Activated T-cell treated with anti-CD3 and anti-CD28 coated beads, Interleukin-2, amount 50 U/mL, for 24 hours (primary cell): ENCODE results near the gene COMMD2.
A peak's percentile ranks its signal among the peaks of the same experiment; 100 is the strongest.

Experiments used
- DNase-seq: peaks from one replicate; pipeline ENCODE4 v3.0.0-alpha.2; 2020
- H3K27ac Mint-ChIP-seq: 2 replicates; pipeline ENCODE4 v1.8.0; 2020; ENCODE audit warnings: mild to moderate bottlenecking, mixed read lengths
- H3K27me3 Mint-ChIP-seq: 2 replicates; pipeline ENCODE4 v1.8.0; 2020; ENCODE audit warnings: mixed read lengths
- H3K36me3 Mint-ChIP-seq: 2 replicates; pipeline ENCODE4 v1.8.0; 2020; ENCODE audit warnings: low read depth, mixed read lengths
- H3K4me1 Mint-ChIP-seq: 2 replicates; pipeline ENCODE4 v1.8.0; 2020; ENCODE audit warnings: low read depth, mixed read lengths
- H3K4me3 Mint-ChIP-seq: 2 replicates; pipeline ENCODE4 v1.8.0; 2020; ENCODE audit warnings: mild to moderate bottlenecking, moderate library complexity, mixed read lengths
- H3K9me3 Mint-ChIP-seq: 2 replicates; pipeline ENCODE4 v1.8.0; 2020; ENCODE audit warnings: mixed read lengths

The COMMD2 gene

GRCh38 chr3:149752051-149752787 is at the start of gene COMMD2:
Gene COMMD2 (minus strand): TSS chr3:149752489. CDS start chr3:149752444, 45 bp downstream.
- H3K4me1 Mint-ChIP-seq, result peaks cover 41% of the 10 kb centered on the region
- peak within 1 kb of the TSS; percentile 98 for H3K4me3 Mint-ChIP-seq
- peaks cover 1% of the 10 kb centered on the region for H3K27me3 Mint-ChIP-seq
- H3K27ac Mint-ChIP-seq, result peak within 1 kb of the TSS; percentile 97
- H3K36me3 Mint-ChIP-seq, result peaks cover 45% of the 10 kb centered on the region
- DNase-seq, result peak; percentile 86
- no peaks in the 10 kb centered on the region for H3K9me3 Mint-ChIP-seq

- H3K27ac Mint-ChIP-seq, result no peak overlapping the region
- no peak overlapping the region for H3K4me3 Mint-ChIP-seq
- peaks cover 2% of the 10 kb centered on the region for H3K4me1 Mint-ChIP-seq
- no peaks in the 10 kb centered on the region for H3K9me3 Mint-ChIP-seq
- H3K36me3 Mint-ChIP-seq, result no peaks in the 10 kb centered on the region
- peaks cover 23% of the 10 kb centered on the region for H3K27me3 Mint-ChIP-seq
- DNase-seq, result no peak
These were observed 49.4 kb upstream of the COMMD2 start for GRCh38 chr3:149801639-149802038.

- no peaks in the 10 kb centered on the region for H3K36me3 Mint-ChIP-seq
- H3K27me3 Mint-ChIP-seq, result peaks cover 19% of the 10 kb centered on the region
- no peaks in the 10 kb centered on the region for H3K9me3 Mint-ChIP-seq
- H3K27ac Mint-ChIP-seq, result no peak overlapping the region
- H3K4me3 Mint-ChIP-seq, result no peak overlapping the region
- DNase-seq, result no peak
- H3K4me1 Mint-ChIP-seq, result no peaks in the 10 kb centered on the region
These were observed 48.9 kb upstream of the COMMD2 start for GRCh38 chr3:149801195-149801594.

- Mint-ChIP-seq H3K36me3 (no peaks in the 10 kb centered on the region), H3K27ac (no peak overlapping the region), H3K4me3 (no peak overlapping the region), H3K4me1 (no peaks in the 10 kb centered on the region), H3K9me3 (no peaks in the 10 kb centered on the region), H3K27me3 (peaks cover 16% of the 10 kb centered on the region)
- no peak for DNase-seq
These were observed 48.4 kb upstream of the COMMD2 start for GRCh38 chr3:149800693-149801092.

GRCh38 chr3:149796026-149796425 is 43.7 kb upstream of the COMMD2 start:
- Mint-ChIP-seq H3K27me3 (peaks cover 23% of the 10 kb centered on the region), H3K36me3 (no peaks in the 10 kb centered on the region), H3K9me3 (no peaks in the 10 kb centered on the region)

GRCh38 chr3:149792452-149793270 is 40.4 kb upstream of the COMMD2 start, which contains the start of gene ANKUB1:
Gene ANKUB1 (minus strand): TSS chr3:149792554. CDS start chr3:149792366, 188 bp downstream.
- H3K4me1 Mint-ChIP-seq, result no peaks in the 10 kb centered on the region
- no peak for DNase-seq
- no peak within 1 kb of the TSS for H3K4me3 Mint-ChIP-seq
- H3K9me3 Mint-ChIP-seq, result no peaks in the 10 kb centered on the region
- no peak within 1 kb of the TSS for H3K27ac Mint-ChIP-seq
- no peaks in the 10 kb centered on the region for H3K36me3 Mint-ChIP-seq
- peaks cover 35% of the 10 kb centered on the region for H3K27me3 Mint-ChIP-seq

More at GRCh38 chr3:149796026-149796425, 43.7 kb upstream of the COMMD2 start:
- no peak overlapping the region for H3K27ac Mint-ChIP-seq
- H3K4me3 Mint-ChIP-seq, result no peak overlapping the region
- H3K4me1 Mint-ChIP-seq, result no peaks in the 10 kb centered on the region
- no peak for DNase-seq

GRCh38 chr3:149790698-149791097 is 38.4 kb upstream of the COMMD2 start:
- no peak for DNase-seq
- no peaks in the 10 kb centered on the region for H3K36me3 Mint-ChIP-seq
- no peaks in the 10 kb centered on the region for H3K9me3 Mint-ChIP-seq
- no peaks in the 10 kb centered on the region for H3K4me1 Mint-ChIP-seq
- H3K27me3 Mint-ChIP-seq, result peaks cover 50% of the 10 kb centered on the region
- no peak overlapping the region for H3K4me3 Mint-ChIP-seq
- no peak overlapping the region for H3K27ac Mint-ChIP-seq

- Mint-ChIP-seq H3K4me3 (no peak overlapping the region), H3K9me3 (no peaks in the 10 kb centered on the region), H3K27me3 (peaks cover 51% of the 10 kb centered on the region), H3K36me3 (no peaks in the 10 kb centered on the region), H3K27ac (no peak overlapping the region), H3K4me1 (no peaks in the 10 kb centered on the region)
- DNase-seq, result no peak
These were observed 38.0 kb upstream of the COMMD2 start for GRCh38 chr3:149790268-149790667.

- Mint-ChIP-seq H3K4me1 (no peaks in the 10 kb centered on the region), H3K27me3 (peaks cover 24% of the 10 kb centered on the region), H3K27ac (no peak overlapping the region), H3K36me3 (no peaks in the 10 kb centered on the region), H3K9me3 (no peaks in the 10 kb centered on the region), H3K4me3 (no peak overlapping the region)
- DNase-seq, result no peak
These were observed 31.9 kb upstream of the COMMD2 start for GRCh38 chr3:149784064-149784704.

GRCh38 chr3:149783576-149783975 is 31.3 kb upstream of the COMMD2 start:
- Mint-ChIP-seq H3K9me3 (no peaks in the 10 kb centered on the region), H3K27me3 (peaks cover 23% of the 10 kb centered on the region), H3K4me3 (no peak overlapping the region), H3K27ac (no peak overlapping the region), H3K4me1 (no peaks in the 10 kb centered on the region), H3K36me3 (no peaks in the 10 kb centered on the region)
- no peak for DNase-seq

- Mint-ChIP-seq H3K27ac (no peak overlapping the region), H3K36me3 (no peaks in the 10 kb centered on the region), H3K27me3 (peaks cover 9% of the 10 kb centered on the region), H3K9me3 (no peaks in the 10 kb centered on the region), H3K4me3 (no peak overlapping the region), H3K4me1 (no peaks in the 10 kb centered on the region)
- no peak for DNase-seq
These were observed 29.5 kb upstream of the COMMD2 start for GRCh38 chr3:149781741-149782140.

GRCh38 chr3:149781211-149781610 is 28.9 kb upstream of the COMMD2 start:
- no peak for DNase-seq
- Mint-ChIP-seq H3K4me3 (no peak overlapping the region), H3K9me3 (no peaks in the 10 kb centered on the region), H3K36me3 (no peaks in the 10 kb centered on the region), H3K27ac (no peak overlapping the region), H3K27me3 (peaks cover 4% of the 10 kb centered on the region), H3K4me1 (no peaks in the 10 kb centered on the region)

GRCh38 chr3:149777414-149778214 is 25.3 kb upstream of the COMMD2 start:
- DNase-seq, result no peak
- no peaks in the 10 kb centered on the region for H3K4me1 Mint-ChIP-seq
- H3K27ac Mint-ChIP-seq, result no peak overlapping the region
- H3K9me3 Mint-ChIP-seq, result no peaks in the 10 kb centered on the region
- H3K4me3 Mint-ChIP-seq, result no peak overlapping the region
- H3K27me3 Mint-ChIP-seq, result no peaks in the 10 kb centered on the region
- no peaks in the 10 kb centered on the region for H3K36me3 Mint-ChIP-seq

- Mint-ChIP-seq H3K27ac (no peak overlapping the region), H3K36me3 (no peaks in the 10 kb centered on the region), H3K9me3 (no peaks in the 10 kb centered on the region), H3K27me3 (peaks cover 5% of the 10 kb centered on the region), H3K4me3 (no peak overlapping the region), H3K4me1 (no peaks in the 10 kb centered on the region)
- DNase-seq, result no peak
These were observed 23.9 kb upstream of the COMMD2 start for GRCh38 chr3:149776170-149776569.
